Fibroblast of mammary gland (primary cell): ENCODE data around the gene ZNF154.

Source experiments
- DNase-seq: peaks from one replicate; pipeline ENCODE4 v3.0.0-alpha.2; 2010; ENCODE audit warnings: low read depth
- H3K4me3 ChIP-seq: 2 replicates; pipeline ENCODE4 v1.5.1; 2011; ENCODE audit warnings: low read depth, mild to moderate bottlenecking, low read length, moderate library complexity; ENCODE audit not compliant: control insufficient read depth
- CTCF ChIP-seq: conservative IDR thresholded peaks from 2 replicates; pipeline ENCODE4 v1.5.1; 2011; ENCODE audit warnings: low read depth, low read length, inconsistent platforms; ENCODE audit not compliant: control insufficient read depth, insufficient read depth

Gene ZNF154

GRCh38 chr19:57686727-57687126, 22.3 kb downstream of the ZNF154 start:
- TF ChIP-seq CTCF = no peak
- H3K4me3 ChIP-seq = no peak overlapping the region
- no peak for DNase-seq

- TF ChIP-seq CTCF = no peak
- peak; percentile 8 for DNase-seq
- peak overlapping the region; percentile 93 for H3K4me3 ChIP-seq
Observed at GRCh38 chr19:57682226-57682766, 26.7 kb downstream of the ZNF154 start.

DNA sequence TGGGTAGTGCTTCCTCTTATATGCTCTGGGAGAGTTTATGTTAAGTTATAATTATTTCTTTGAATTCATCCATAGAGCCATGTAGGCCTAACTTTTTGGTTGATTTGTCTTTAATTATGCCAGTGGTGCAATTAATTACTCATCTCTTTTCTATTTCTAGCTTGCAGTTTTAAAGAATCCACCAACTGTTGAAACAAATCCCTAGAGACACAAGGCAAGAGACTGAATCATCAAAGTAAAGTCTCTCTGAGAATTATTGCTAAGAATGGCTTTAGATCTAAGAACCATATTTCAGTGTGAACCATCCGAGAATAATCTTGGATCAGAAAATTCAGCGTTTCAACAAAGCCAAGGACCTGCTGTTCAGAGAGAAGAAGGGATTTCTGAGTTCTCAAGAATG, 33.1 kb downstream of the ZNF154 start:
- no peak for TF ChIP-seq CTCF
- H3K4me3 ChIP-seq = no peak overlapping the region
- peak; percentile 59 for DNase-seq

DNA sequence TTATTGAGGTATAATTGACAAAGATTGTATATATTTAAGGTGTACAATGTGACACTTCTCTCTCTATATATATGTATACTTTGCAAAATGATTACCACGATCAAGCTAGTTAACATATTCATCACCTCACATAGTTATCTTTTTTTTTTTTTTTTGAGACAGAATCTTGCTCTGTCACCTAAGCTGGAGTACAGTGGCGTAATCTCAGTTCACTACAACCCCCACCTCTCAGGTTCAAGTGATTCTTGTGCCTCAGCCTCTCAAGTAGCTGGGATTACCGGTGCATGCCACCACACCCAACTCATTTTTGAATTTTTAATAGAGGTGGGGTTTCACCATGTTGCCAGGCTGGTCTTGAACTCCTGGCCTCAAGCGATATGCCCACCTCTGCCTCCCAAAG, 36.5 kb downstream of the ZNF154 start:
- no peak overlapping the region for H3K4me3 ChIP-seq
- DNase-seq = no peak
- no peak for TF ChIP-seq CTCF

- no peak for TF ChIP-seq CTCF
- peak; percentile 7 for DNase-seq
- no peak overlapping the region for H3K4me3 ChIP-seq
Observed at GRCh38 chr19:57671124-57671895, 37.7 kb downstream of the ZNF154 start.

GRCh38 chr19:57668635-57669034, 40.4 kb downstream of the ZNF154 start, which contains the start of gene ZSCAN4:
TSS of gene ZSCAN4 (plus strand) at chr19:57668935. CDS start at chr19:57676146, 7,211 bp downstream.
- DNase-seq = no peak
- TF ChIP-seq CTCF = no peak
- no peak within 1 kb of the TSS for H3K4me3 ChIP-seq
